K562 (cell line): ENCODE data around the gene SYNE1. TPM values are rescaled to one million over a fixed set of nuclear protein-coding genes. Genes with fewer than 3 reads are reported as not detected.

Experiments
- ATAC-seq: fragments of 200-7000 bp; cut with Tn5 transposase; 3 replicates; pipeline ENCODE4 v1.9.1; 2020; ENCODE audit warnings: moderate library complexity
- BruUV-seq: library from RNA; stranded (reverse); fragments of 400-500 nt; replicated peaks from 2 replicates; lab custom pipeline; 2021; lab: Mats Ljungman, UMichigan
- CTCF ChIA-PET: fragments of 300-600 bp; formaldehyde crosslinking; extraction: SDS; loops from one replicate; lab custom pipeline; 2021; ENCODE audit warnings: low intra/inter-chr PET ratio; lab: Yijun Ruan, JAX
- POLR2A ChIA-PET: fragments of 300-600, 350-650 bp; sonication (Branson Sonifier 250); formaldehyde crosslinking; extraction: SDS; loops from one replicate; lab custom pipeline; 2021; ENCODE audit warnings: antibody characterized with exemption, inconsistent platforms; lab: Yijun Ruan, JAX
- DNase-seq, 4 experiments: peaks; one replicate each; pipeline versions ENCODE4 v3.0.0 to v3.0.0-alpha.2; 2011 to 2018; ENCODE audit warnings: low spot score in 3 of 4, mixed read lengths in 3 of 4; ENCODE audit errors: extremely low read depth in 1 of 4
- FAIRE-seq: peaks from 2 replicates; lab custom pipeline; 2011; peaks lifted over from hg19 to GRCh38; lab: Jason Lieb, UNC
- H2AFZ ChIP-seq: 2 replicates; pipeline ENCODE4 v1.6.0; 2011; ENCODE audit warnings: low read depth, low read length, control low read depth, inconsistent platforms
- H3K27ac ChIP-seq: fragments of 200-600 bp; 3 replicates; pipeline ENCODE4 v1.8.0; 2011; ENCODE audit warnings: low read depth, mild to moderate bottlenecking, control low read depth, inconsistent platforms, low read length, moderate library complexity, mixed read lengths; ENCODE audit errors: extremely low read depth
- H3K27me3 ChIP-seq, 2 experiments: fragments of 300-600 bp in 1 of 2; 2 replicates in 1 of 2; 3 replicates in 1 of 2; pipeline versions ENCODE4 v1.6.0 to v1.8.0; 2011; ENCODE audit warnings: inconsistent platforms in 2 of 2, low read length in 2 of 2, mild to moderate bottlenecking in 1 of 2, mixed read lengths in 1 of 2, moderate library complexity in 1 of 2; ENCODE audit not compliant: control insufficient read depth in 2 of 2, insufficient read depth in 2 of 2
- H3K36me3 ChIP-seq: fragments of 300-600 bp; 3 replicates; pipeline ENCODE4 v1.8.0; 2011; ENCODE audit warnings: mild to moderate bottlenecking, low read length, inconsistent platforms; ENCODE audit not compliant: control insufficient read depth, insufficient read depth
- H3K4me1 ChIP-seq, 2 experiments: fragments of 200-600 bp in 1 of 2; replicated peaks in 1 of 2; 2 replicates in 1 of 2; 3 replicates in 1 of 2; pipeline versions ENCODE4 v1.5.1 to v1.8.0; 2011; ENCODE audit warnings: inconsistent platforms in 2 of 2, low read length in 2 of 2, mild to moderate bottlenecking in 1 of 2, mixed read lengths in 1 of 2, moderate library complexity in 1 of 2; ENCODE audit not compliant: control insufficient read depth in 2 of 2, insufficient read depth in 2 of 2
- H3K4me2 ChIP-seq: 2 replicates; pipeline ENCODE4 v1.6.1; 2011; ENCODE audit warnings: low read length, control low read depth, inconsistent platforms, mixed read lengths; ENCODE audit not compliant: insufficient read depth
- H3K4me3 ChIP-seq: fragments of 200-600 bp; sonication (generic), shearing (Covaris generic); 2 replicates; pipeline ENCODE4 v1.5.1; 2016; ENCODE audit warnings: control low read depth, inconsistent platforms
- H3K79me2 ChIP-seq: fragments of 200-600 bp; 3 replicates; pipeline ENCODE4 v1.8.0; 2011; ENCODE audit warnings: low read length, inconsistent platforms; ENCODE audit not compliant: control insufficient read depth, insufficient read depth
- H3K9ac ChIP-seq, 2 experiments: 2 replicates each; pipeline versions ENCODE4 v1.6.0 to v1.6.1; 2011; ENCODE audit warnings: low read depth in 2 of 2, low read length in 2 of 2, control low read depth in 1 of 2, inconsistent platforms in 1 of 2, mild to moderate bottlenecking in 1 of 2, mixed read lengths in 1 of 2; ENCODE audit not compliant: insufficient read depth in 1 of 2
- H3K9me1 ChIP-seq: one replicate; pipeline ENCODE4 v1.6.0; 2011; ENCODE audit warnings: inconsistent platforms, mild to moderate bottlenecking, low read length, moderate library complexity; ENCODE audit not compliant: control insufficient read depth, insufficient read depth
- H3K9me3 ChIP-seq: replicated peaks from 2 replicates; pipeline ENCODE4 v1.5.1; 2011; ENCODE audit warnings: low read depth, low read length, inconsistent platforms; ENCODE audit not compliant: control insufficient read depth, insufficient read depth
- H4K20me1 ChIP-seq: replicated peaks from 2 replicates; pipeline ENCODE4 v1.6.1; 2011; ENCODE audit warnings: low read length, inconsistent platforms, mixed read lengths; ENCODE audit not compliant: control insufficient read depth, insufficient read depth
- FOXP4 ChIP-seq: sonication (generic); formaldehyde crosslinking; IDR thresholded peaks from 2 replicates; pipeline ENCODE4 v1.8.0; 2022; ENCODE audit warnings: mild to moderate bottlenecking, missing genetic modification reagents, borderline replicate concordance
- PBX2 ChIP-seq, 2 experiments: IDR thresholded peaks in 1 of 2; conservative IDR thresholded peaks in 1 of 2; 2 replicates each; pipeline ENCODE4 v1.6.1; 2016; ENCODE audit warnings: low read depth in 2 of 2, mild to moderate bottlenecking in 1 of 2, missing compliant biosample characterization in 1 of 2, missing genetic modification characterization in 1 of 2, moderate library complexity in 1 of 2
- PML ChIP-seq: IDR thresholded peaks from 2 replicates; pipeline ENCODE4 v1.6.1; 2012; ENCODE audit warnings: low read length, inconsistent platforms
- RBM14 ChIP-seq: fragments of 200-400 bp; formaldehyde crosslinking; IDR thresholded peaks from 2 replicates; pipeline ENCODE4 v1.6.1; 2018; ENCODE audit warnings: low read depth, mild to moderate bottlenecking, low read length, moderate library complexity, borderline replicate concordance; ENCODE audit not compliant: insufficient read depth
- ZNF12 ChIP-seq: sonication (generic); formaldehyde crosslinking; IDR thresholded peaks from 2 replicates; pipeline ENCODE4 v1.4.0; 2020; ENCODE audit warnings: mild to moderate bottlenecking, missing genetic modification reagents
- WGBS: fragments of 100-300 bp; shearing (Covaris generic); methylation state at CpG from one replicate; pipeline ENCODE4 v1.1.6; 2016; ENCODE audit warnings: low coverage, mixed read lengths; ENCODE audit not compliant: insufficient coverage; ENCODE audit errors: missing lambda C conversion rate; 5-methylcytosine and 5-hydroxymethylcytosine counted together
- in situ Hi-C: fragments of 300-500 bp; cut with MboI; formaldehyde crosslinking; loops from 4 replicates; pipeline ENCODE4 v1.15.0; 2018; ENCODE audit warnings: inconsistent platforms, mixed read lengths
- intact Hi-C: fragments of 100-400 bp; cut with micrococcal nuclease; formaldehyde crosslinking; loops from 2 replicates; pipeline ENCODE4 v1.14.2; 2022
- polyA plus RNA-seq, 8 experiments: library from polyadenylated mRNA; depleted of rRNA in 4 of 8; stranded (reverse) in 5 of 8; unstranded in 3 of 8; fragments of >200 nt; fragmentation: Nextera tagmentation in 2 of 8; fragmentation: Illumina TruSeq in 1 of 8; extraction: Ambion mirVana in 2 of 8; extraction: Trizol in 1 of 8; gene quantifications; 2 replicates each; pipeline versions ENCODE4 v1.2.1 to v1.2.3, GENCODE V29; 2011 to 2014; ENCODE audit warnings: inconsistent platforms in 1 of 8, missing spikeins in 1 of 8
- total RNA-seq, 7 experiments: library from RNA; depleted of rRNA in 6 of 7; stranded (reverse); fragments of >200 nt in 6 of 7; fragmentation: Illumina TruSeq in 2 of 7; extraction: Trizol in 2 of 7; gene quantifications; 2 replicates each; pipeline versions ENCODE4 v1.2.1 to v1.2.3, GENCODE V29; 2011 to 2021; ENCODE audit warnings: low replicate concordance in 1 of 7

Gene SYNE1
- total and polyA plus RNA-seq, 9 of the 15 experiments (the other 6 are each of a cell fraction or from before 2014, with no cell fraction given), result under 0.01 to 0.42 (median 0.08) TPM; not detected in 1

- TF ChIP-seq FOXP4 (CRISPR knock-in tag), result no peak
- TF ChIP-seq PML, result no peak
- TF ChIP-seq RBM14, result no peak
- TF ChIP-seq ZNF12, result no peak
These were observed 5.8 kb downstream of the SYNE1 start (continued) for GRCh38 chr6:152631376-152631775.

- no peaks in the 10 kb centered on the region for H3K9me3 ChIP-seq
- no peaks in the 10 kb centered on the region for H3K4me1 ChIP-seq
- TF ChIP-seq PBX2 (CRISPR knock-in tag; IDR thresholded peaks at IDR 0.05; ENCODE audit: low read depth), result no peak
- no peak for TF ChIP-seq PBX2 (tag; conservative IDR thresholded peaks at IDR 0.05; ENCODE audit: low read depth)
- ATAC-seq (no peak), FAIRE-seq (no peak), DNase-seq (no peak)
- 0% methylated on average over 1 of the region's 1 CpG for WGBS
- H3K27ac ChIP-seq, result no peak overlapping the region
- intact Hi-C loops, result no loop called here
- no peak overlapping the region for H3K4me3 ChIP-seq
- no peak overlapping the region for H2AFZ ChIP-seq
- H3K9me1 ChIP-seq, result no peaks in the 10 kb centered on the region
- no peaks in the 10 kb centered on the region for H3K36me3 ChIP-seq
- peaks cover 0 to 2% of the 10 kb centered on the region in 2 experiments; a peak in 1 of 5 replicates for H3K27me3 ChIP-seq
- ChIA-PET CTCF (no interaction called here), POLR2A (no interaction called here)
- H4K20me1 ChIP-seq, result no peaks in the 10 kb centered on the region
- no peak overlapping the region for H3K4me2 ChIP-seq
- no peaks in the 10 kb centered on the region for H3K79me2 ChIP-seq
- in situ Hi-C loops, result no loop called here
- H3K9ac ChIP-seq, result no peak overlapping the region
- no TSS peak for BruUV-seq
These were observed 6.3 kb downstream of the SYNE1 start for GRCh38 chr6:152630832-152631231.
